ENCODE results near the gene GCH1.

DNA sequence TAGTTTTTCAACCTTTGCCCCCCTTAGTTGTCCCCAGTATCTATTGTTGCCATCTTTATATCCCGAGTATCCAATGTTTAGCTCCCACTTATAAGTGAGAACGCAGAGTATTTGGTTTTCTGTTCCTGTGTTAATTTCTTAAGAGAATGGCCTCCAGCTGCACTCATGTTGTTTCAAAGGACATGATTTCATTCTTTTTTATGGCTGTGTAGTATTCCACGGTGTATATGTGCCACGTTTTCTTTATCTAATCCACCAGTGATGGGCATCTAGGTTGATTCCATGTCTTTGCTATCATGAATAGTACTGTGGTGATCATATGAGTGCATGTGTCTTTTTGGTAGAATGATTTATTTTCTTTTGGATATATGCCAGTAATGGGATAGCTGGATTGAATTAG lies 72.0 kb downstream of the GCH1 start:
- no peak for TF ChIP-seq RAD21 (conservative IDR thresholded peaks at IDR 0.05 in 1 of 2, IDR thresholded peaks at IDR 0.05 in 1 of 2)
- TF ChIP-seq, protein P1, sequence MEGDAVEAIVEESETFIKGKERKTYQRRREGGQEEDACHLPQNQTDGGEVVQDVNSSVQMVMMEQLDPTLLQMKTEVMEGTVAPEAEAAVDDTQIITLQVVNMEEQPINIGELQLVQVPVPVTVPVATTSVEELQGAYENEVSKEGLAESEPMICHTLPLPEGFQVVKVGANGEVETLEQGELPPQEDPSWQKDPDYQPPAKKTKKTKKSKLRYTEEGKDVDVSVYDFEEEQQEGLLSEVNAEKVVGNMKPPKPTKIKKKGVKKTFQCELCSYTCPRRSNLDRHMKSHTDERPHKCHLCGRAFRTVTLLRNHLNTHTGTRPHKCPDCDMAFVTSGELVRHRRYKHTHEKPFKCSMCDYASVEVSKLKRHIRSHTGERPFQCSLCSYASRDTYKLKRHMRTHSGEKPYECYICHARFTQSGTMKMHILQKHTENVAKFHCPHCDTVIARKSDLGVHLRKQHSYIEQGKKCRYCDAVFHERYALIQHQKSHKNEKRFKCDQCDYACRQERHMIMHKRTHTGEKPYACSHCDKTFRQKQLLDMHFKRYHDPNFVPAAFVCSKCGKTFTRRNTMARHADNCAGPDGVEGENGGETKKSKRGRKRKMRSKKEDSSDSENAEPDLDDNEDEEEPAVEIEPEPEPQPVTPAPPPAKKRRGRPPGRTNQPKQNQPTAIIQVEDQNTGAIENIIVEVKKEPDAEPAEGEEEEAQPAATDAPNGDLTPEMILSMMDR (IDR thresholded peaks at IDR 0.05) = no peak
- no peak for TF ChIP-seq CHD4 (IDR thresholded peaks at IDR 0.05; ENCODE audit: borderline replicate concordance)
- no peak for TF ChIP-seq HDAC2 (IDR thresholded peaks at IDR 0.05)
- no peak for TF ChIP-seq BHLHE40 (IDR thresholded peaks at IDR 0.05; ENCODE audit: low read depth, low read length)
- TF ChIP-seq EHF (CRISPR knock-in tag; IDR thresholded peaks at IDR 0.05) = no peak
- no peak for TF ChIP-seq ZFP36 (IDR thresholded peaks at IDR 0.05; ENCODE audit: borderline replicate concordance, partially characterized antibody)
- no peak for TF ChIP-seq POLR2A (IDR thresholded peaks at IDR 0.05; ENCODE audit: low read length)
- no peak for TF ChIP-seq NPAS2 (CRISPR knock-in tag; IDR thresholded peaks at IDR 0.05; ENCODE audit: borderline replicate concordance)
- TF ChIP-seq, protein P2, sequence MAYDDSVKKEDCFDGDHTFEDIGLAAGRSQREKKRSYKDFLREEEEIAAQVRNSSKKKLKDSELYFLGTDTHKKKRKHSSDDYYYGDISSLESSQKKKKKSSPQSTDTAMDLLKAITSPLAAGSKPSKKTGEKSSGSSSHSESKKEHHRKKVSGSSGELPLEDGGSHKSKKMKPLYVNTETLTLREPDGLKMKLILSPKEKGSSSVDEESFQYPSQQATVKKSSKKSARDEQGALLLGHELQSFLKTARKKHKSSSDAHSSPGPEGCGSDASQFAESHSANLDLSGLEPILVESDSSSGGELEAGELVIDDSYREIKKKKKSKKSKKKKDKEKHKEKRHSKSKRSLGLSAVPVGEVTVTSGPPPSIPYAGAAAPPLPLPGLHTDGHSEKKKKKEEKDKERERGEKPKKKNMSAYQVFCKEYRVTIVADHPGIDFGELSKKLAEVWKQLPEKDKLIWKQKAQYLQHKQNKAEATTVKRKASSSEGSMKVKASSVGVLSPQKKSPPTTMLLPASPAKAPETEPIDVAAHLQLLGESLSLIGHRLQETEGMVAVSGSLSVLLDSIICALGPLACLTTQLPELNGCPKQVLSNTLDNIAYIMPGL (CRISPR knock-in tag; IDR thresholded peaks at IDR 0.05; ENCODE audit: borderline replicate concordance) = no peak
- no peak for TF ChIP-seq MAZ (IDR thresholded peaks at IDR 0.05; ENCODE audit: borderline replicate concordance, low read depth, low read length)
- TF ChIP-seq FOXS1 (CRISPR knock-in tag; IDR thresholded peaks at IDR 0.05) = no peak
- TF ChIP-seq CHD2 (IDR thresholded peaks at IDR 0.05; ENCODE audit: low read length, partially characterized antibody) = no peak
- no peak for TF ChIP-seq SMC3 (IDR thresholded peaks at IDR 0.05)

All from A549 (cell line).